Measurements from ENCODE around the gene JAM3. TPM values are rescaled to one million over a fixed set of nuclear protein-coding genes. Genes with fewer than 3 reads are reported as not detected.

Gene JAM3
- total RNA-seq, 1 donor from 2014 or later, result 68.1 TPM

DNA sequence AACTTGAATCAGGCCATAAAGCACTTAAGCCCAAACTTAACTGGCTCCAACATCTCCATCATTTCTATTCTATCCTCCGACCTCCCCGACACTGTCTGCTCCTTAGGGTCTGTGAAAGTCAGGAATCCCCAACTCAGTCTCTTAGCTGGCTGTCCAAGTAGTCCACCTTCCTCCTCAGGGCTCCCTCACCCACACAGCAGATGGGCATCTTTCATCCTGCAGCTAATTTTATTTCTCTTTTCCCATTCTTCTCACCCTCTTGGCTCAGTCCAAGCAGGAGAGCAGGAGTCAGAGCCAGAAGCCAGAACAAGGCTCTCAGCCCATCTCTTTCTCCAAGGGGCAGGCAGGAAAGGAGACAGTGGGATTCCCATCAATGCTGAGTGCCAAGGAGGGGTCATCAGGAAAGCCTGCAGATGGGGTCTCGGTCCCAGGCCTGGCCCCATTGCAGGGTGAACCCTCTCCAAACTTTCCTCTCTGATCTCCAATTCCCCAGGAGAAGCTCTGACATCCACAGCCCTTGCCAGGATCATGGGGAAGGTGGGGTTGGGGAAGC is 40.4 kb upstream of the JAM3 start:
- H3F3A ChIP-seq (ENCODE audit: low read depth), result peaks cover 8% of the 10 kb centered on the region
- H3K4me1 ChIP-seq, result peaks cover 20% of the 10 kb centered on the region
- no peak for DNase-seq (ENCODE audit: low spot score)
- no peak overlapping the region for H3K27ac ChIP-seq
- H3K27me3 ChIP-seq, result peaks cover 47% of the 10 kb centered on the region
- no peak overlapping the region for H3K4me3 ChIP-seq
- H3K4me2 ChIP-seq, result no peak overlapping the region
- no peak overlapping the region for H3K9ac ChIP-seq
- H3K9me3 ChIP-seq (ENCODE audit: low read depth), result no peaks in the 10 kb centered on the region
- Mint-ChIP-seq H3K9me3 (no peaks in the 10 kb centered on the region), H3K4me1 (peaks cover 69% of the 10 kb centered on the region), H3K36me3 (no peaks in the 10 kb centered on the region), H3K27me3 (ENCODE audit: insufficient read depth, low read depth) (peaks cover 36% of the 10 kb centered on the region), H3K4me3 (no peak overlapping the region), H3K27ac (no peak overlapping the region)
- no peaks in the 10 kb centered on the region for H3K36me3 ChIP-seq
- no peaks in the 10 kb centered on the region for H4K20me1 ChIP-seq (ENCODE audit: low read depth)
- TF ChIP-seq EZH2 (IDR thresholded peaks at IDR 0.05), result no peak
- TF ChIP-seq, protein P1, sequence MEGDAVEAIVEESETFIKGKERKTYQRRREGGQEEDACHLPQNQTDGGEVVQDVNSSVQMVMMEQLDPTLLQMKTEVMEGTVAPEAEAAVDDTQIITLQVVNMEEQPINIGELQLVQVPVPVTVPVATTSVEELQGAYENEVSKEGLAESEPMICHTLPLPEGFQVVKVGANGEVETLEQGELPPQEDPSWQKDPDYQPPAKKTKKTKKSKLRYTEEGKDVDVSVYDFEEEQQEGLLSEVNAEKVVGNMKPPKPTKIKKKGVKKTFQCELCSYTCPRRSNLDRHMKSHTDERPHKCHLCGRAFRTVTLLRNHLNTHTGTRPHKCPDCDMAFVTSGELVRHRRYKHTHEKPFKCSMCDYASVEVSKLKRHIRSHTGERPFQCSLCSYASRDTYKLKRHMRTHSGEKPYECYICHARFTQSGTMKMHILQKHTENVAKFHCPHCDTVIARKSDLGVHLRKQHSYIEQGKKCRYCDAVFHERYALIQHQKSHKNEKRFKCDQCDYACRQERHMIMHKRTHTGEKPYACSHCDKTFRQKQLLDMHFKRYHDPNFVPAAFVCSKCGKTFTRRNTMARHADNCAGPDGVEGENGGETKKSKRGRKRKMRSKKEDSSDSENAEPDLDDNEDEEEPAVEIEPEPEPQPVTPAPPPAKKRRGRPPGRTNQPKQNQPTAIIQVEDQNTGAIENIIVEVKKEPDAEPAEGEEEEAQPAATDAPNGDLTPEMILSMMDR (IDR thresholded peaks at IDR 0.05), result no peak
- no peak for TF ChIP-seq EZH2phosphoT487 (IDR thresholded peaks at IDR 0.05)
- no peak overlapping the region for H2AFZ ChIP-seq (replicated peaks)
- H3K79me2 ChIP-seq (ENCODE audit: low read depth), result no peaks in the 10 kb centered on the region

DNA sequence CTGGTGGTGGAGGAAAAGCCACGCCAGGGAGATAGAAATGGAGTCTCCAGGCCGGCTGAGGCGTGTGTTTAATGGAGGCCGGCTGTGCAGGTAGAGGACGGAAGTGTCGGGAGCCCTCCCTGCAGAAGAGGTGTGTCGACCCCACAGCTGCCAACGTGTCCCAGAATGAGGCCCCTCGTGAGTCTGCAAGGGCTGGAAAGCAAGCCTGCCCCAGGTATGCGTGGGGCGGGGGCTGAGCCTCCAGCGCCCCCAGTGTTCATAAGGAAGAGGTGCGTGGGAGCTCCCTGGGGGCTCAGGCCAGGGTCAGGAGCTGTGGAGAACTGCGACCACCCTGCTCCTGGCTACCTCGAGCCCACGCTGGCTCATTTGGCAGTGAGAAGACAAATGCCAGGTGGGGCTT is 38.0 kb upstream of the JAM3 start:
- peaks cover 47% of the 10 kb centered on the region for H3K27me3 ChIP-seq
- H3K4me3 ChIP-seq, result no peak overlapping the region
- H3K4me1 ChIP-seq, result peaks cover 33% of the 10 kb centered on the region
- no peaks in the 10 kb centered on the region for H3K36me3 Mint-ChIP-seq
- H3K27ac ChIP-seq, result no peak overlapping the region
- no peaks in the 10 kb centered on the region for H3K9me3 Mint-ChIP-seq
- TF ChIP-seq EZH2phosphoT487 (IDR thresholded peaks at IDR 0.05) (no peak), EZH2 (IDR thresholded peaks at IDR 0.05) (no peak)
- TF ChIP-seq, protein P1 (IDR thresholded peaks at IDR 0.05), result peak; percentile 63
- no peak overlapping the region for H3K4me2 ChIP-seq
- no peak overlapping the region for H2AFZ ChIP-seq (replicated peaks)
- H3K27ac Mint-ChIP-seq, result peak overlapping the region; percentile 72
- peaks cover 72% of the 10 kb centered on the region for H3K4me1 Mint-ChIP-seq
- no peak overlapping the region for H3K9ac ChIP-seq
- H3K27me3 Mint-ChIP-seq (ENCODE audit: insufficient read depth, low read depth), result peaks cover 49% of the 10 kb centered on the region
- no peaks in the 10 kb centered on the region for H3K9me3 ChIP-seq (ENCODE audit: low read depth)
- H3F3A ChIP-seq (ENCODE audit: low read depth), result peaks cover 23% of the 10 kb centered on the region
- no peak overlapping the region for H3K4me3 Mint-ChIP-seq
- H3K79me2 ChIP-seq (ENCODE audit: low read depth), result no peaks in the 10 kb centered on the region
- DNase-seq (ENCODE audit: low spot score), result peak; percentile 57
- H4K20me1 ChIP-seq (ENCODE audit: low read depth), result no peaks in the 10 kb centered on the region
- H3K36me3 ChIP-seq, result no peaks in the 10 kb centered on the region

DNA sequence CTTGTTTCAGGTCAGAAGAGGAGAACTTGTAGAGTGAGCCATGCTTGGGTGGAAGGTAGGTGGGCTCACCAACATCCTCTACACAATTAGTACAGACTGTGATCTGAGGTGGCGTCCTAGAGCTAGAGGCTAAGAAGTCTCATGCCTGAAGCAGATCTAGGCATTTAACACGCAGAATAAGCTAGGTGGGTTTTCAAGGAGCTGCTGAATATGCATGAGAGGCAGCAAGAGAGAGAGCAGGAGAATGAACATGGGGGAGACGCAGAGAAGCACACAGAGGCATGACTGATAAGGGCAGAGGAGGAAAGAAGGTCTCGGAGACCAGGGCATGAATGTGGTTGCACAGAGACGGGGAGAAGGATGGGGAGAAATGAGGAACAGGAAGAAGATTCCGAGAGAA is 36.8 kb upstream of the JAM3 start:
- peak overlapping the region; percentile 22 for H3K4me3 Mint-ChIP-seq
- Histone ChIP-seq H3K27ac (no peak overlapping the region), H3K27me3 (peaks cover 47% of the 10 kb centered on the region), H3K9me3 (ENCODE audit: low read depth) (no peaks in the 10 kb centered on the region), H3K9ac (no peak overlapping the region), H4K20me1 (ENCODE audit: low read depth) (no peaks in the 10 kb centered on the region), H3K36me3 (no peaks in the 10 kb centered on the region), H3K4me3 (no peak overlapping the region), H2AFZ (replicated peaks) (no peak overlapping the region), H3K79me2 (ENCODE audit: low read depth) (no peaks in the 10 kb centered on the region), H3K4me1 (peaks cover 22% of the 10 kb centered on the region), H3F3A (ENCODE audit: low read depth) (peaks cover 25% of the 10 kb centered on the region), H3K4me2 (no peak overlapping the region)
- H3K4me1 Mint-ChIP-seq, result peaks cover 63% of the 10 kb centered on the region
- no peak for DNase-seq (ENCODE audit: low spot score)
- no peaks in the 10 kb centered on the region for H3K36me3 Mint-ChIP-seq
- peak overlapping the region; percentile 3 for H3K27ac Mint-ChIP-seq
- H3K9me3 Mint-ChIP-seq, result no peaks in the 10 kb centered on the region
- H3K27me3 Mint-ChIP-seq (ENCODE audit: insufficient read depth, low read depth), result peaks cover 44% of the 10 kb centered on the region
- TF ChIP-seq, protein P1 (IDR thresholded peaks at IDR 0.05), result no peak
